HepG2 (cell line): ENCODE data around the gene EP300. TPM values are rescaled to one million over a fixed set of nuclear protein-coding genes. Genes with fewer than 3 reads are reported as not detected.

Experiments
- MEIS2 ChIP-seq: sonication (generic); formaldehyde crosslinking; IDR thresholded peaks from 2 replicates; pipeline ENCODE4 v1.9.0; 2021; ENCODE audit warnings: mild to moderate bottlenecking, missing genetic modification reagents
- PHB2 ChIP-seq: fragments of 450-650 bp; IDR thresholded peaks from 2 replicates; pipeline ENCODE4 v1.6.1; 2018; ENCODE audit not compliant: partially characterized antibody
- POLR2AphosphoS5 ChIP-seq: IDR thresholded peaks from 2 replicates; pipeline ENCODE4 v1.6.1; 2012; ENCODE audit warnings: low read depth, low read length
- ZNF207 ChIP-seq: fragments of 450-650 bp; IDR thresholded peaks from 2 replicates; pipeline ENCODE4 v1.6.1; 2016; ENCODE audit warnings: antibody characterized with exemption, borderline replicate concordance
- ZNF329 ChIP-seq: sonication (generic); formaldehyde crosslinking; IDR thresholded peaks from 2 replicates; pipeline ENCODE4 v1.9.0; 2021; ENCODE audit warnings: low read depth, mild to moderate bottlenecking, missing genetic modification reagents
- ZNF333 ChIP-seq: sonication (generic); formaldehyde crosslinking; IDR thresholded peaks from 2 replicates; pipeline ENCODE4 v1.4.0; 2020; ENCODE audit warnings: mild to moderate bottlenecking, missing genetic modification reagents, borderline replicate concordance
- ZNF605 ChIP-seq: sonication (generic); formaldehyde crosslinking; IDR thresholded peaks from 2 replicates; pipeline ENCODE4 v1.8.0; 2022; ENCODE audit warnings: mild to moderate bottlenecking, missing genetic modification reagents
- ZNF619 ChIP-seq: sonication (generic); formaldehyde crosslinking; IDR thresholded peaks from 2 replicates; pipeline ENCODE4 v1.4.0; 2020; ENCODE audit warnings: mild to moderate bottlenecking, missing genetic modification reagents
- polyA plus RNA-seq, 8 experiments: library from polyadenylated mRNA; depleted of rRNA in 3 of 8; stranded (reverse) in 7 of 8; unstranded in 1 of 8; fragments of >200 nt; fragmentation: Illumina TruSeq in 4 of 8; extraction: Trizol in 4 of 8; gene quantifications; 2 replicates each; pipeline versions ENCODE4 v1.2.1 to v1.2.3, GENCODE V29; 2011 to 2016; ENCODE audit warnings: low read depth in 4 of 8, missing spikeins in 1 of 8, mixed read lengths in 1 of 8; ENCODE audit not compliant: insufficient read depth in 1 of 8
- total RNA-seq, 5 experiments: library from RNA; depleted of rRNA; stranded (reverse); fragments of >200 nt; fragmentation: Illumina TruSeq; extraction: Trizol; gene quantifications; 2 replicates each; pipeline ENCODE4 v1.2.3, GENCODE V29; 2016; ENCODE audit warnings: low read depth in 1 of 5
- TF ChIP-seq, protein P1 (sequence below): sonication (generic); formaldehyde crosslinking; IDR thresholded peaks from 2 replicates; pipeline ENCODE4 v1.4.0; 2020; ENCODE audit warnings: mild to moderate bottlenecking, low read depth, missing genetic modification reagents
- TF ChIP-seq, protein P2 (sequence below): sonication (generic); formaldehyde crosslinking; IDR thresholded peaks from 2 replicates; pipeline ENCODE4 v1.9.0; 2022; ENCODE audit warnings: missing genetic modification reagents, mild to moderate bottlenecking, borderline replicate concordance
- TF ChIP-seq, protein P3 (sequence below): IDR thresholded peaks from 2 replicates; pipeline ENCODE4 v1.6.1; 2016
- TF ChIP-seq, protein P4 (sequence below), 2 experiments: fragments of 450-650 bp in 1 of 2; sonication (generic) in 1 of 2; formaldehyde crosslinking in 1 of 2; IDR thresholded peaks; 2 replicates each; pipeline versions ENCODE4 v1.6.1 to v1.8.0; 2016 to 2022; ENCODE audit warnings: antibody characterized with exemption in 1 of 2, mild to moderate bottlenecking in 1 of 2, missing genetic modification reagents in 1 of 2
- TF ChIP-seq, protein P5 (sequence below): sonication (generic); formaldehyde crosslinking; IDR thresholded peaks from 2 replicates; pipeline ENCODE4 v1.5.0; 2020; ENCODE audit warnings: missing genetic modification reagents

The EP300 gene
- total and polyA plus RNA-seq, 2 of the 13 experiments (the other 11 are each of a cell fraction or from before 2014, with no cell fraction given) = 13.6 to 14.9 TPM

DNA sequence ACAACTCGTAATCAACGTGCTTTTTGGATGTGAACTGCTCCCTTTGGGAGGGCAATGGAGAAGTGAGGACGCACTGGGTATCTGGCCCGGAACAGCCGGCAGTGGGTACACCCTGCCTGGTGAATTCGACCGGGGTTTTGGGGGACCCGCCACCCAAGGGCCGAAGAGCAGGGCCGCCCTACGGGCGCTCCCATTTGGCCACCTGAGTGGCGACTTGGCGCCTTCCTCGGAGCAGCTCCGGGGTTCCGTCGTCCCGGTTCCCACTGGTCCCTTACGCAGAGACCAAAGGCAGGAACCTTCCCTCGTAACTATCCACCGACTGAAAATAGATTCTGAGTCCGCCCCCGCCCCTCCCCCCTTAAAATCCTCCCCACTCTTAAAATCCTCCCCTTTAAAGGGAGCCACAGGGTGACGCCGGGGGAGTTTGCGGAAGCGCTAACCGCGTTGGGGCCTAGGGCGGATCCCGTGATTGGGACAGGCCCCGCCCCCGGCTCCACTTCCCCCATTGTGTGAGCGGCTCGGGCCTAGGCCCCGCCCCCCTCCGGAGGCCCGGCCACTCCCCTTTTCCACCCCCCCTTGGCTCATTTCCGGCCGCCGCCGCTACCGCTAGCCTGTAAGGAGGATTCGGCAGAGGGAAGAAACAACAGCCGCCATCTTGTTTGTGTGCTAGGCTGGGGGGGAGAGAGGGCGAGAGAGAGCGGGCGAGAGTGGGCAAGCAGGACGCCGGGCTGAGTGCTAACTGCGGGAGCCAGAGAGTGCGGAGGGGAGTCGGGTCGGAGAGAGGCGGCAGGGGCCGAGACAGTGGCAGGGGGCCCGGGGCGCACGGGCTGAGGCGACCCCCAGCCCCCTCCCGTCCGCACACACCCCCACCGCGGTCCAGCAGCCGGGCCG is 1.0 kb upstream of the EP300 start (continued):
- TF ChIP-seq ZNF333 (CRISPR knock-in tag) (0 out of 2 replicates have a peak, but pooled peaks have one; percentile 36), PHB2 (no peak), ZNF329 (CRISPR knock-in tag) (no peak), MEIS2 (CRISPR knock-in tag) (peak; percentile 18; the same call in 1 of the 2 replicates), ZNF619 (CRISPR knock-in tag) (no peak), ZNF207 (no peak), ZNF605 (CRISPR knock-in tag) (peak; percentile 88), POLR2AphosphoS5 (peak; percentile 87)
- TF ChIP-seq, protein P1, sequence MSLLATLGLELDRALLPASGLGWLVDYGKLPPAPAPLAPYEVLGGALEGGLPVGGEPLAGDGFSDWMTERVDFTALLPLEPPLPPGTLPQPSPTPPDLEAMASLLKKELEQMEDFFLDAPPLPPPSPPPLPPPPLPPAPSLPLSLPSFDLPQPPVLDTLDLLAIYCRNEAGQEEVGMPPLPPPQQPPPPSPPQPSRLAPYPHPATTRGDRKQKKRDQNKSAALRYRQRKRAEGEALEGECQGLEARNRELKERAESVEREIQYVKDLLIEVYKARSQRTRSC (CRISPR knock-in tag) = 0 out of 2 replicates have a peak, but pooled peaks have one; percentile 39
- TF ChIP-seq, protein P2, sequence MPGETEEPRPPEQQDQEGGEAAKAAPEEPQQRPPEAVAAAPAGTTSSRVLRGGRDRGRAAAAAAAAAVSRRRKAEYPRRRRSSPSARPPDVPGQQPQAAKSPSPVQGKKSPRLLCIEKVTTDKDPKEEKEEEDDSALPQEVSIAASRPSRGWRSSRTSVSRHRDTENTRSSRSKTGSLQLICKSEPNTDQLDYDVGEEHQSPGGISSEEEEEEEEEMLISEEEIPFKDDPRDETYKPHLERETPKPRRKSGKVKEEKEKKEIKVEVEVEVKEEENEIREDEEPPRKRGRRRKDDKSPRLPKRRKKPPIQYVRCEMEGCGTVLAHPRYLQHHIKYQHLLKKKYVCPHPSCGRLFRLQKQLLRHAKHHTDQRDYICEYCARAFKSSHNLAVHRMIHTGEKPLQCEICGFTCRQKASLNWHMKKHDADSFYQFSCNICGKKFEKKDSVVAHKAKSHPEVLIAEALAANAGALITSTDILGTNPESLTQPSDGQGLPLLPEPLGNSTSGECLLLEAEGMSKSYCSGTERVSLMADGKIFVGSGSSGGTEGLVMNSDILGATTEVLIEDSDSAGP (CRISPR knock-in tag) = peak; percentile 59; the same call in 1 of the 2 replicates
- TF ChIP-seq, protein P3, sequence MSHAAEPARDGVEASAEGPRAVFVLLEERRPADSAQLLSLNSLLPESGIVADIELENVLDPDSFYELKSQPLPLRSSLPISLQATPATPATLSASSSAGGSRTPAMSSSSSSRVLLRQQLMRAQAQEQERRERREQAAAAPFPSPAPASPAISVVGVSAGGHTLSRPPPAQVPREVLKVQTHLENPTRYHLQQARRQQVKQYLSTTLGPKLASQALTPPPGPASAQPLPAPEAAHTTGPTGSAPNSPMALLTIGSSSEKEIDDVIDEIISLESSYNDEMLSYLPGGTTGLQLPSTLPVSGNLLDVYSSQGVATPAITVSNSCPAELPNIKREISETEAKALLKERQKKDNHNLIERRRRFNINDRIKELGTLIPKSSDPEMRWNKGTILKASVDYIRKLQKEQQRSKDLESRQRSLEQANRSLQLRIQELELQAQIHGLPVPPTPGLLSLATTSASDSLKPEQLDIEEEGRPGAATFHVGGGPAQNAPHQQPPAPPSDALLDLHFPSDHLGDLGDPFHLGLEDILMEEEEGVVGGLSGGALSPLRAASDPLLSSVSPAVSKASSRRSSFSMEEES (CRISPR knock-in tag) = peak; percentile 81
- TF ChIP-seq, protein P4, sequence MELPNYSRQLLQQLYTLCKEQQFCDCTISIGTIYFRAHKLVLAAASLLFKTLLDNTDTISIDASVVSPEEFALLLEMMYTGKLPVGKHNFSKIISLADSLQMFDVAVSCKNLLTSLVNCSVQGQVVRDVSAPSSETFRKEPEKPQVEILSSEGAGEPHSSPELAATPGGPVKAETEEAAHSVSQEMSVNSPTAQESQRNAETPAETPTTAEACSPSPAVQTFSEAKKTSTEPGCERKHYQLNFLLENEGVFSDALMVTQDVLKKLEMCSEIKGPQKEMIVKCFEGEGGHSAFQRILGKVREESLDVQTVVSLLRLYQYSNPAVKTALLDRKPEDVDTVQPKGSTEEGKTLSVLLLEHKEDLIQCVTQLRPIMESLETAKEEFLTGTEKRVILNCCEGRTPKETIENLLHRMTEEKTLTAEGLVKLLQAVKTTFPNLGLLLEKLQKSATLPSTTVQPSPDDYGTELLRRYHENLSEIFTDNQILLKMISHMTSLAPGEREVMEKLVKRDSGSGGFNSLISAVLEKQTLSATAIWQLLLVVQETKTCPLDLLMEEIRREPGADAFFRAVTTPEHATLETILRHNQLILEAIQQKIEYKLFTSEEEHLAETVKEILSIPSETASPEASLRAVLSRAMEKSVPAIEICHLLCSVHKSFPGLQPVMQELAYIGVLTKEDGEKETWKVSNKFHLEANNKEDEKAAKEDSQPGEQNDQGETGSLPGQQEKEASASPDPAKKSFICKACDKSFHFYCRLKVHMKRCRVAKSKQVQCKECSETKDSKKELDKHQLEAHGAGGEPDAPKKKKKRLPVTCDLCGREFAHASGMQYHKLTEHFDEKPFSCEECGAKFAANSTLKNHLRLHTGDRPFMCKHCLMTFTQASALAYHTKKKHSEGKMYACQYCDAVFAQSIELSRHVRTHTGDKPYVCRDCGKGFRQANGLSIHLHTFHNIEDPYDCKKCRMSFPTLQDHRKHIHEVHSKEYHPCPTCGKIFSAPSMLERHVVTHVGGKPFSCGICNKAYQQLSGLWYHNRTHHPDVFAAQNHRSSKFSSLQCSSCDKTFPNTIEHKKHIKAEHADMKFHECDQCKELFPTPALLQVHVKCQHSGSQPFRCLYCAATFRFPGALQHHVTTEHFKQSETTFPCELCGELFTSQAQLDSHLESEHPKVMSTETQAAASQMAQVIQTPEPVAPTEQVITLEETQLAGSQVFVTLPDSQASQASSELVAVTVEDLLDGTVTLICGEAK (IDR thresholded peaks at IDR 0.05) = no peak
- TF ChIP-seq, protein P4 (CRISPR knock-in tag; IDR thresholded peaks at IDR 0.05) = no peak; the same call in 1 of the 2 replicates
- TF ChIP-seq, protein P5, sequence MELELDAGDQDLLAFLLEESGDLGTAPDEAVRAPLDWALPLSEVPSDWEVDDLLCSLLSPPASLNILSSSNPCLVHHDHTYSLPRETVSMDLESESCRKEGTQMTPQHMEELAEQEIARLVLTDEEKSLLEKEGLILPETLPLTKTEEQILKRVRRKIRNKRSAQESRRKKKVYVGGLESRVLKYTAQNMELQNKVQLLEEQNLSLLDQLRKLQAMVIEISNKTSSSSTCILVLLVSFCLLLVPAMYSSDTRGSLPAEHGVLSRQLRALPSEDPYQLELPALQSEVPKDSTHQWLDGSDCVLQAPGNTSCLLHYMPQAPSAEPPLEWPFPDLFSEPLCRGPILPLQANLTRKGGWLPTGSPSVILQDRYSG (CRISPR knock-in tag) = no peak
